GM18858 (cell line): ENCODE results near the gene DPM3.
"Not testable (repeated sequence)": the region's sequence is repeated elsewhere in the genome, so short reads cannot be mapped to it uniquely, and the experiment has no call there.

ENCODE experiments used
- ATAC-seq: cut with Tn5 transposase; IDR thresholded peaks from one replicate; pipeline ENCODE4 v1.9.1; 2021; ENCODE audit not compliant: unreplicated experiment

The DPM3 gene

GRCh38 chr1:155126556-155127104 lies 13.7 kb downstream of the DPM3 start:
- no peak for ATAC-seq

DNA sequence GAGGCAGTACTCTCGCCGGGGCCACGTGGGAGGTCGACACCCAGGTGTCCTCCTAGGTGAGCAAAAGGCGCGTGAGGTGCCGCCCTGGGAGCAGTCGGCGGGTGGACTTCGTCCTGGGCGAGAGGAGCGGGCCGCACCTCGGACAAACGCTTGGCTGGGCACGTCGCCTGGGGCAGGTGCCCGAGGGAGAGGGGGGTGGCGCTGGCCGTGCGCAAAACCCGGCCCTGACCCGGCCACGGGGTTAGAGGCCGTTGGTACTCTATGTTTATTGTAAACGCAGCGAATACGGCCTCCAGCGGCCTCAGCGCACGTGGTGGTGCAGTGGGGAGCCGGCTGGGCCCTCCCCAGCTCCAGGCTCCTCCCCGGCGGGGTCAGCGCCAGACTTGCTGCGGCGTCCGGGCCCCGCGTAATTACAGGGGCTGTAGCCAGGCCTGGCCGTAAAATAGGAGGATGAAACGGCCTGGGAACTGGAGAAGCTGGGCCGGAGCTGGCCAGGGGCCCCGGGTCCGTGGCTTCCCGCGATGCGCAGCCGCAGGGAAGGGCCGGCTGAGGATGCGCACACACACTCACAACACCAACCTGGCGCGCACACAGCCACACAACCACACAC lies 14.3 kb downstream of the DPM3 start:
- no peak for ATAC-seq

- ATAC-seq: no peak
Observed at GRCh38 chr1:155125511-155125945, 14.8 kb downstream of the DPM3 start.

GRCh38 chr1:155124503-155125463 lies 15.5 kb downstream of the DPM3 start:
- ATAC-seq: no peak

GRCh38 chr1:155123801-155124200 lies 16.5 kb downstream of the DPM3 start:
- no peak for ATAC-seq

DNA sequence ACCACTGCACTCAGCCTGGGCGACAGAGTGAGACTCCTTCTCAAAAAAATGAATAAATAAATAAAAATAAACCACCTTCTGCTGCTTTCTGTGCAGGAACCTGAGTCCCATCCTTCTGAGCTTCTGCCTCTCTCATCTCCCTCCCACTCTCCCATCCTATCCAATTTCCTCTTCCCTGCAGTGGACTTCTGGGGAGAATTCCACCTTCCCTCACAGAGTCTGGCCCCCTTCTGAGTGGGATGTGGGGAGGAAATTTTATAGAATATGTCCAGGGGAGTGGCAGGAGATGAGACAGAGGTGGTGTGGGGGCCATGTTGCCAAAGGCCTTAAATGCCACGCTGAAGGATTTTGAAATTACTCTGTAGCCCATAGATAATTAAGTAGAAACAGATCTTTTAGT lies 18.0 kb downstream of the DPM3 start:
- no peak for ATAC-seq

GRCh38 chr1:155121249-155121648 lies 19.1 kb downstream of the DPM3 start:
- ATAC-seq: no peak

DNA sequence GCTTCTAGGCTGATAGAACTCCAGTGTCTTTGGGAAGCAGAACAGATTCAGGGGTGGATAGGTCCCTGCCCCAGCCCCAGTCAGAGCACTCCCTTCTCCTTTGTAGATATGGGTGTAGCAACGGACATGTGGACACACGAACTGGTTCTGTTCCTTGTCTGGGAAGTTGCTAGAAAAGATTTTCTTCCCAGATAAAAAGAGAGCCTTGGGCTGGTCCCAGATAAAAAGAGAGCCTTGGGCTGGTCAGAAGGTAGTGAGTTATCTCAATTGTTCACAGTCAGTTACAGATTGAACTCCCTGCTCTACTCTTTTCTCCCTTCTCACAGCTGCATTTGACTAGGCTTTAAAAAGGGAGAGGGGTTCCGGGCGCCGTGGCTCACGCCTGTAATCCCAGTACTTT lies 20.1 kb downstream of the DPM3 start:
- ATAC-seq: no peak

DNA sequence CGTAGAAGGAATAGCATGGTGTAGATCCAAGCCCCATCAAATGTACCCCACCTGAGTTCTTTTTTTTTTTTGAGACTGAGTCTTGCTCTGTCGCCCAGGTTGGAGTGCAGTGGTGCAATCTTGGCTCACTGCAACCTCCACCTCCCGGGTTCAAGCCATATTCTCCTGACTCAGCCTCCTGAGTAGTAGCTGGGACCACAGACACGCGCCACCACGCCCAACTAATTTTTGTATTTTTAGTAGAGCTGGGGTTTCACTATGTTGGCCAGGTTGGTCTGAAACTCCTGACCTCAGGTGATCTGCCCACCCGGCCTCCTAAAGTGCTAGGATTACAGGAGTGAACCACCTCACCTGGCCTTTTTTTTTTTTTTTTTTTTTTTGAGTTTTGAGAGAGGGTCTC lies 22.2 kb downstream of the DPM3 start:
- not testable (repeated sequence) for ATAC-seq

DNA sequence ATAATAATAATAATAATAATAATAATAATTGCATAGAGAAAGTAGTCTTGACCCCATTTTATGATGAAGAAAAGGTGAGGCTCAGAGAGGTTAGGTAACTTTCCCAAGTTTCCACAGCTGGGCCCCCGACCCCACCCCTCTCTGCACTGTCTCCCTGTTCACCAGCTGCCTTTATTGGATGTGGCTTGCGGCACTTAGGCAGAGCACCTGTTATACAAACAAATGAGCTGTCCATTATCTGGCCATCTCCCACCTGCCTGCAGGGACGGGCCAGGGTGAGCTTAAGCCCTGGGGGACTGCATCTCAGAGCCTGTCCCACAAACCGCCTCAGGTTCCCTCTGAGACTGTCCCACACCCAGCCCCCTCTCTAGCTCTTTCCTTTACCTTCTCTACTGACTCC lies 22.7 kb downstream of the DPM3 start:
- no peak for ATAC-seq

- no peak for ATAC-seq
Observed at GRCh38 chr1:155116113-155116764, 24.1 kb downstream of the DPM3 start.

DNA sequence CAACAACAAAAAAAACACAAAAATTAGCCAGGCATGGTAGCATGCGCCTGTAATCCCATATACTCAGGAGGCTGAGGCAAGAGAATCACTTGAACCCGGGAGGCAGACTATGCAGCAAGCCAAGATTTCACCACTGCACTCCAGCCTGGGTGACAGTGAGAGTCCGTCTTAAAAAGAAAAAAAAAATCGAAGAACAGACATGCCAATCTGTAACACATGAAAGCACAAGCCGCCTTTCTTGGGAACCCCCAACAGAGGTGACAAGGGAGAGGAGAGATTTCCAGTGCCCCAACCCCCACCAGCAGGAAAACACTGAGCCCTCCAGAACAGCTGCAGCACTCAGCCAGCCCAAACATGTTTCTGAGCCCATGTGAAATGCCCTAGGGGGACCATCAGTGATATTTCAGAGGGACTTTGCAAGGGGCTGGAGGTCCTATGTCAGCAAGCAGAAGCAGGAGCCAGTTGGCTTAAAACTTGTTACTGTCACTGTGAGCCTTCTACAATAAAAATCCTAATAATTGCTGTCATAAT lies 26.8 kb downstream of the DPM3 start:
- ATAC-seq: no peak

- ATAC-seq: no peak
Observed at GRCh38 chr1:155110826-155111225, 29.5 kb downstream of the DPM3 start.

GRCh38 chr1:155110381-155110780 lies 29.9 kb downstream of the DPM3 start:
- no peak for ATAC-seq

DNA sequence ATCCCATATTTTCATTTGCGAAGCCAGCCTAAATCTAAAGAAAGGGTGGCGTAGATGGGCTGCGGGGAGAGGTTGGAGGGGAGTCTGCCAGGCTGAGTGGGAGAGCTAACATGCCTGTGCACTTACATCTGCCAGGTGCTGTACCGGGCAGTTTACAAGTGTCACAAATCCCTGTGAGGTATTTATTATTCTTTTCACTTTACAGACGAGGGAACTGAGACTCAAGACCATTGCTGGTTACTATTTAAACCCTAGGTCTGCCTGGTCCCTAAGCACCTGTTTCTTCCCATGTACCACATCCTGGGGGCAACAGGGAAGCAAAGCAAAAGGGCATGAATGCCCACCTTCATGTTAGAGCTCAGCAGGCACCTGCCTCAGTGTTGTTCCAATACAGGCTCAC lies 32.0 kb downstream of the DPM3 start:
- ATAC-seq: no peak

DNA sequence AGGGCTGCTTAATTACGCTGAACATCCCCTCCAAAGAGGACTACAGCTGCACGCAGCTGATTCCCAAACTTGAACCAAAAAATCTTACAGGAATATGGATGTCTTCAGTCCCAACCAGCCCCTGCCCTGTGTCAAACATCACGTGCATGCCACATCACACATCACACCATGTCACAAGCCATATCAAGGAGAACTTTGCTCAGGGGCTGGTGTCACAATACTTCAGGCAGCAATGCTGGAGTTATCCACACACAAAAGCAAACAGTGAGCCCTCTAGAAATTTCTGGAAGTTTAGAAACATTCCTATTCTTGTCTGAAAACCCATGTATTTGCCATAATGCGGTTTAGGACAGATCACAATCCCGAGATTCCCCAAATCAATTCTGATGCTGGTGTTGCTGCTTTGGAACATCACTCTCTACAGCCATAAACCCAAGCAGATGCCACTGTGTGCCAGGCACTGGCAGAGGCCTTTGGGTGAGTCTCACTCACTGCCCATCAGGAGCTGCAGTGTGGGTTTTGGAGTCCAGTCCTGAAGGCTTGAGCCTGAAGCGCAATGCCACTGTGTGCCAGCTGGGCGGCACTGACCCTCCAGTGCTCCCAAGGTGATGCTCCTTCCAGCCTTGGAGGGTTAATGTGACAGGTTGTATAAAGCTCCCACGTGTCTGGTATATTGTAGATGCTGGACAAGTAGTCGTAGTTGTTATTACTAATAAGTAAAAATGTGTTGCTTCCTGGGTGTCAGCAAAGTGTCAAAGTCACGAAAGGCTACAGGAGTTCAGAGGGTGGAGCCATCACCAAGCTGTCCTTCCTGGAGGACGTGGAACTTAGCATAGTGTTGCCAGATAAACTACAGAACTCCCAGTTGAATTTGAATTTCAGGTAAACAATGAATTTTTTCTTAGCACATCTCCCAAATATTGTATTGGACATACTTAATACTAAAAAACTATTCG lies 32.7 kb downstream of the DPM3 start:
- ATAC-seq: no peak

- ATAC-seq: no peak
Observed at GRCh38 chr1:155106862-155107261, 33.5 kb downstream of the DPM3 start.

GRCh38 chr1:155105604-155106011 lies 34.7 kb downstream of the DPM3 start:
- no peak for ATAC-seq

DNA sequence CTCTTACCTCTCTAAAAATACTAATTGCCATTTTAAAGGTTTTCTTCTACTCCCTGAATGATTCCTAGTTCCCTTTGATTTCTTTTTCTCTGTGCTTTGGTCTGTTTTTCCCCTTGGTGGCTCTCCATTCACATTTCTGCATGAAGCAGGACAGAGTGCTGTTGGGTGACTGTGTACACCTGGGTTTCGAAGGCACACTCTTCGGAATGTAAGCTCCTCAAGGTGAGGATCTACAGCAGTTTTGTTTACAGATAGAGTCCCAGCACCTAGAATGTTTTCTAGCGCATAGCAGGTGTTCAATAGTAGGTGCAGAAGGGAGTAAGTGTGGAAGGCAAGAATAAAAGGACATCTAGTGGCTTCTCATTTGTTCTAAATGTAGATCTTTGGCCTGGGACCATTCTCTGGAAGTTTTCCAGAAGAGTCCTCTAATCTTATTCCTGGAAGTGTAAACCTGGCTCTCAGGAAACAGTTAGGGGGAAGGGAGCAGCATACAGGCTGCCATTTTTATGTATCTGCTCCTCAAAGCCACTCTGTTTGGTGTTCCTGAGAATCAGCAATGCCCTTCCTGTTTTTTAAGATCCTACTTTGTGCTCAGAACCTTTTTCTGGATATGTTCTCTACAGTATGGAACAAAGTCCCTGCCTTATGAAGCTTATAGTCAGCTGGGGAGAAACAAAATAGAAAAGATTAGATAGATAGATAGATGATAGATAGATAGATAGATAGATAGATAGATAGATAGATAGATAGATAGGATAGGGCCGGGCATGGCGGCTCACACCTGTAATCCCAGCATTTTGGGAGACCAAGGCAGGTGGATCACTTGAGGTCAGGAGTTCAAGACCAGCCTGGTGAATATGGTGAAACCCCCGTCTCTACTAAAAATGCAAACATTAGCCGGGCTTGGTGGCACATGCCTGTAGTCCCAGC lies 35.5 kb downstream of the DPM3 start:
- no peak for ATAC-seq
